CD14-positive monocyte (primary cell): Measurements from ENCODE around the gene GTF3C1. TPM values are rescaled to one million over a fixed set of nuclear protein-coding genes. Genes with fewer than 3 reads are reported as not detected.
A peak's percentile ranks its signal among the peaks of the same experiment; 100 is the strongest.

Experiments used
- DNase-seq, 3 donors: peaks; one replicate each; pipeline ENCODE4 v3.0.0-alpha.2; 2011 to 2022
- H2AFZ ChIP-seq: 2 replicates; pipeline ENCODE4 v1.6.0; 2012; ENCODE audit warnings: mild to moderate bottlenecking, low read depth, low read length, inconsistent platforms; ENCODE audit not compliant: insufficient read depth, poor library complexity, severe bottlenecking
- H3K27ac ChIP-seq, 2 donors: 1 replicate in 1 of 2; 2 replicates in 1 of 2; pipeline ENCODE4 v1.5.1; 2012 to 2013; ENCODE audit warnings: low read length in 2 of 2, control low read depth in 1 of 2, inconsistent platforms in 1 of 2, low read depth in 1 of 2, mild to moderate bottlenecking in 1 of 2
- H3K27me3 ChIP-seq, 2 donors: one replicate each; pipeline versions ENCODE4 v1.6.0 to v1.6.1; 2011 to 2013; ENCODE audit warnings: low read length in 2 of 2; ENCODE audit not compliant: control insufficient read depth in 2 of 2, insufficient read depth in 2 of 2
- H3K36me3 ChIP-seq, 2 donors: replicated peaks in 1 of 2; 1 replicate in 1 of 2; 2 replicates in 1 of 2; pipeline versions ENCODE4 v1.5.1 to v1.6.1; 2012 to 2013; ENCODE audit warnings: low read length in 2 of 2, control low read depth in 1 of 2, inconsistent platforms in 1 of 2, mild to moderate bottlenecking in 1 of 2; ENCODE audit not compliant: insufficient read depth in 2 of 2, control insufficient read depth in 1 of 2
- H3K4me1 ChIP-seq, 2 donors: 1 replicate in 1 of 2; 2 replicates in 1 of 2; pipeline versions ENCODE4 v1.5.1 to v1.6.1; 2012 to 2013; ENCODE audit warnings: low read length in 2 of 2, control low read depth in 1 of 2, inconsistent platforms in 1 of 2, mild to moderate bottlenecking in 1 of 2, moderate library complexity in 1 of 2; ENCODE audit not compliant: insufficient read depth in 2 of 2, control insufficient read depth in 1 of 2
- H3K4me2 ChIP-seq: replicated peaks from 2 replicates; pipeline ENCODE3; 2012; ENCODE audit warnings: low read length, moderate library complexity, mild to moderate bottlenecking; ENCODE audit not compliant: poor library complexity, severe bottlenecking; ENCODE audit errors: extremely low read depth
- H3K4me3 ChIP-seq, 3 experiments: fragments of 200-600 bp in 1 of 3; sonication (generic) in 1 of 3; replicated peaks in 1 of 3; 1 replicate in 2 of 3; 2 replicates in 1 of 3; pipeline ENCODE4 v1.5.1; 2011 to 2013; ENCODE audit warnings: low read length in 3 of 3, mild to moderate bottlenecking in 3 of 3, control low read depth in 2 of 3, low read depth in 2 of 3, inconsistent platforms in 1 of 3, moderate library complexity in 1 of 3
- H3K79me2 ChIP-seq: 2 replicates; pipeline ENCODE4 v1.6.0; 2012; ENCODE audit warnings: mild to moderate bottlenecking, control low read depth, inconsistent platforms, low read length, moderate library complexity; ENCODE audit not compliant: insufficient read depth
- H3K9ac ChIP-seq: 2 replicates; pipeline ENCODE4 v1.6.0; 2017; ENCODE audit warnings: low read length, mild to moderate bottlenecking; ENCODE audit not compliant: insufficient read depth, poor library complexity, severe bottlenecking
- H3K9me3 ChIP-seq, 2 donors: replicated peaks in 1 of 2; 1 replicate in 1 of 2; 2 replicates in 1 of 2; pipeline versions ENCODE4 v1.5.1 to v1.6.1; 2012 to 2013; ENCODE audit warnings: low read length in 2 of 2, control low read depth in 1 of 2; ENCODE audit not compliant: control insufficient read depth in 1 of 2, insufficient read depth in 1 of 2
- H4K20me1 ChIP-seq: 2 replicates; pipeline ENCODE4 v1.6.0; 2012; ENCODE audit warnings: mild to moderate bottlenecking, low read length, control low read depth, moderate library complexity; ENCODE audit not compliant: insufficient read depth
- H3K27ac Mint-ChIP-seq, 7 donors: one replicate each; pipeline ENCODE4 v1.8.0; 2020; ENCODE audit warnings: mild to moderate bottlenecking in 7 of 7, mixed read lengths in 7 of 7, moderate library complexity in 6 of 7, inconsistent platforms in 2 of 7
- H3K27me3 Mint-ChIP-seq, 3 donors: one replicate each; pipeline ENCODE4 v1.8.0; 2021 to 2022; ENCODE audit warnings: low read depth in 3 of 3, mild to moderate bottlenecking in 3 of 3, mixed read lengths in 3 of 3, moderate library complexity in 3 of 3, inconsistent platforms in 1 of 3
- H3K36me3 Mint-ChIP-seq, 2 donors: one replicate each; pipeline ENCODE4 v1.8.0; 2020; ENCODE audit warnings: mixed read lengths in 2 of 2, inconsistent platforms in 1 of 2, mild to moderate bottlenecking in 1 of 2
- H3K4me1 Mint-ChIP-seq: one replicate; pipeline ENCODE4 v1.8.0; 2020; ENCODE audit warnings: mild to moderate bottlenecking, mixed read lengths
- H3K4me3 Mint-ChIP-seq, 2 donors: one replicate each; pipeline ENCODE4 v1.8.0; 2020; ENCODE audit warnings: mild to moderate bottlenecking in 2 of 2, mixed read lengths in 2 of 2, moderate library complexity in 1 of 2
- H3K9me3 Mint-ChIP-seq, 7 donors: one replicate each; pipeline ENCODE4 v1.8.0; 2020 to 2022; ENCODE audit warnings: mixed read lengths in 7 of 7, mild to moderate bottlenecking in 6 of 7, moderate library complexity in 6 of 7, inconsistent platforms in 2 of 7
- CTCF ChIP-seq: fragments of 200-600 bp; IDR thresholded peaks from one replicate; pipeline ENCODE4 v1.8.0; 2022; ENCODE audit warnings: antibody characterized with exemption, mild to moderate bottlenecking
- WGBS: methylation state at CpG from one replicate; pipeline ENCODE4 v1.1.5; 2013; ENCODE audit warnings: missing lambda C conversion rate; ENCODE audit not compliant: insufficient coverage; 5-methylcytosine and 5-hydroxymethylcytosine counted together
- intact Hi-C, 2 donors: fragments of 100-400 bp; cut with micrococcal nuclease; formaldehyde crosslinking; loops; one replicate each; pipeline versions ENCODE4 v1.15.0 to v1.15.1; 2023
- polyA plus RNA-seq, 3 donors: library from polyadenylated mRNA; depleted of rRNA in 1 of 3; unstranded in 2 of 3; stranded (reverse) in 1 of 3; fragments of 300-500 nt in 2 of 3; fragments of >200 nt in 1 of 3; fragmentation: Illumina TruSeq in 2 of 3; gene quantifications; 1 replicate in 2 of 3; 2 replicates in 1 of 3; pipeline ENCODE4 v1.2.3, GENCODE V29; 2012 to 2021

GTF3C1 gene
- polyA plus RNA-seq, 3 donors = 7.0 to 22.0 (median 12.8) TPM

- no peak for TF ChIP-seq CTCF
- DNase-seq = no peak
- intact Hi-C loops = no loop called here
- peaks cover 30% of the 10 kb centered on the region for H3K4me1 Mint-ChIP-seq
- H3K27me3 Mint-ChIP-seq = peaks cover 0 to 1% (median 0%) of the 10 kb centered on the region in 3 donors
- Histone ChIP-seq H3K79me2 (no peaks in the 10 kb centered on the region), H3K27me3 (no peaks in the 10 kb centered on the region), H2AFZ (no peak overlapping the region), H3K9me3 (no peaks in the 10 kb centered on the region), H4K20me1 (no peaks in the 10 kb centered on the region), H3K27ac (no peak overlapping the region), H3K36me3 (no peaks in the 10 kb centered on the region), H3K4me3 (no peak overlapping the region), H3K9ac (no peak overlapping the region), H3K4me2 (no peak overlapping the region), H3K4me1 (peaks cover 16 to 20% of the 10 kb centered on the region in 2 donors)
- 100% methylated on average over 1 of the region's 2 CpGs for WGBS
- H3K36me3 Mint-ChIP-seq = peaks cover 24 to 33% of the 10 kb centered on the region in 2 donors
- peaks cover 0 to 3% (median 0%) of the 10 kb centered on the region in 7 donors for H3K9me3 Mint-ChIP-seq
- no peak overlapping the region for H3K4me3 Mint-ChIP-seq
- H3K27ac Mint-ChIP-seq = no peak overlapping the region
Measured at GRCh38 chr16:27582883-27583282, 33.2 kb upstream of the GTF3C1 start.

GRCh38 chr16:27579087-27579980 is 29.6 kb upstream of the GTF3C1 start:
- no peaks in the 10 kb centered on the region for H4K20me1 ChIP-seq
- WGBS = 83% methylated on average over 3 of the region's 4 CpGs
- DNase-seq = no peak
- peaks cover 7 to 14% of the 10 kb centered on the region in 2 donors for H3K36me3 ChIP-seq
- peaks cover 6 to 10% of the 10 kb centered on the region in 2 donors for H3K4me1 ChIP-seq
- no peak overlapping the region for H3K9ac ChIP-seq
- Mint-ChIP-seq H3K4me1 (peaks cover 18% of the 10 kb centered on the region), H3K36me3 (peaks cover 33 to 38% of the 10 kb centered on the region in 2 donors), H3K4me3 (no peak overlapping the region), H3K27ac (peak overlapping the region in 1 of 7 donors; percentile 30), H3K27me3 (peaks cover 0 to 1% (median 0%) of the 10 kb centered on the region in 3 donors), H3K9me3 (peaks cover 0 to 3% (median 0%) of the 10 kb centered on the region in 7 donors)
- H3K9me3 ChIP-seq = no peaks in the 10 kb centered on the region
- no peak for TF ChIP-seq CTCF
- no peak overlapping the region for H3K27ac ChIP-seq
- H3K4me3 ChIP-seq = no peak overlapping the region
- H2AFZ ChIP-seq = no peak overlapping the region
- intact Hi-C loops = no loop called here
- no peak overlapping the region for H3K4me2 ChIP-seq
- H3K79me2 ChIP-seq = no peaks in the 10 kb centered on the region
- H3K27me3 ChIP-seq = no peaks in the 10 kb centered on the region
